A549 (cell line): Measurements from ENCODE around the gene PDCD4. TPM values are rescaled to one million over a fixed set of nuclear protein-coding genes. Genes with fewer than 3 reads are reported as not detected.

Experiments used
- ATAC-seq, 2 experiments: fragments of 200-7000 bp in 1 of 2; fragments of >200 bp in 1 of 2; cut with Nextera tagmentation in 1 of 2; cut with Tn5 transposase in 1 of 2; 3 replicates each; pipeline versions ENCODE4 v1.8.0 to v1.9.1; 2018 to 2020; ENCODE audit warnings: mild to moderate bottlenecking in 1 of 2, moderate library complexity in 1 of 2
- CTCF ChIA-PET: fragments of 300-600 bp; sonication (Branson Sonifier 250); formaldehyde crosslinking; extraction: SDS; loops from one replicate; lab custom pipeline; 2021; ENCODE audit warnings: antibody characterized with exemption, inconsistent platforms; lab: Yijun Ruan, JAX
- POLR2A ChIA-PET: fragments of 350-600 bp; formaldehyde crosslinking; extraction: SDS; loops from one replicate; lab custom pipeline; 2021; ENCODE audit warnings: antibody characterized with exemption, inconsistent platforms; lab: Yijun Ruan, JAX
- DNase-seq, 2 experiments: peaks; one replicate each; pipeline versions ENCODE4 v3.0.0 to v3.0.0-alpha.2; 2011 to 2016; ENCODE audit warnings: low read depth in 1 of 2, low spot score in 1 of 2
- FAIRE-seq: peaks from 2 replicates; lab custom pipeline; 2011; peaks lifted over from hg19 to GRCh38; lab: Jason Lieb, UNC
- H3K27ac ChIP-seq, 2 experiments: fragments of >200 bp; sonication (Bioruptor Twin); formaldehyde crosslinking; 3 replicates each; pipeline ENCODE4 v1.5.1; 2016 to 2017
- H3K4me1 ChIP-seq: fragments of >200 bp; sonication (Bioruptor Twin); formaldehyde crosslinking; 3 replicates; pipeline ENCODE4 v1.6.1; 2016
- H3K4me2 ChIP-seq: fragments of >200 bp; sonication (Bioruptor Twin); formaldehyde crosslinking; 3 replicates; pipeline ENCODE4 v1.6.1; 2016
- H3K4me3 ChIP-seq: fragments of >200 bp; sonication (Bioruptor Twin); formaldehyde crosslinking; 3 replicates; pipeline ENCODE4 v1.5.1; 2016
- H3K9me3 ChIP-seq: fragments of >200 bp; sonication (Bioruptor Twin); formaldehyde crosslinking; 3 replicates; pipeline ENCODE4 v1.6.1; 2016
- CBX8 ChIP-seq: fragments of 200-600 bp; sonication (generic); IDR thresholded peaks from 2 replicates; pipeline ENCODE4 v1.6.1; 2016
- CHD2 ChIP-seq: fragments of 150-350 bp; IDR thresholded peaks from 2 replicates; pipeline ENCODE4 v1.6.1; 2014; ENCODE audit warnings: low read length; ENCODE audit not compliant: partially characterized antibody
- EHF ChIP-seq: fragments of 250-450 bp; sonication (Bioruptor Pico); IDR thresholded peaks from 2 replicates; pipeline ENCODE4 v1.5.0; 2020; ENCODE audit warnings: mild to moderate bottlenecking
- FOSB ChIP-seq: fragments of 250-450 bp; sonication (Bioruptor Pico); IDR thresholded peaks from 2 replicates; pipeline ENCODE4 v1.5.0; 2020; ENCODE audit warnings: mild to moderate bottlenecking, moderate library complexity
- FOSL2 ChIP-seq, 2 experiments: fragments of 450-650 bp in 1 of 2; fragments of >200 bp in 1 of 2; sonication (Bioruptor Twin) in 1 of 2; formaldehyde crosslinking; IDR thresholded peaks; 2 replicates each; pipeline versions ENCODE4 v1.5.0 to v1.6.1; 2016 to 2020; ENCODE audit warnings: mild to moderate bottlenecking in 1 of 2, moderate library complexity in 1 of 2
- FOXS1 ChIP-seq: fragments of 250-450 bp; sonication (Bioruptor Pico); IDR thresholded peaks from 2 replicates; pipeline ENCODE4 v1.5.0; 2020; ENCODE audit warnings: mild to moderate bottlenecking, moderate library complexity
- GATA3 ChIP-seq: IDR thresholded peaks from 2 replicates; pipeline ENCODE4 v1.6.1; 2012; ENCODE audit warnings: borderline replicate concordance
- HDAC2 ChIP-seq: fragments of 200-600 bp; sonication (generic); IDR thresholded peaks from 2 replicates; pipeline ENCODE4 v1.6.1; 2016
- HEYL ChIP-seq: fragments of 250-450 bp; sonication (Bioruptor Pico); IDR thresholded peaks from 2 replicates; pipeline ENCODE4 v1.8.0; 2021; ENCODE audit warnings: mild to moderate bottlenecking, moderate library complexity
- HOXB5 ChIP-seq: fragments of 250-450 bp; sonication (Bioruptor Pico); IDR thresholded peaks from 2 replicates; pipeline ENCODE4 v1.5.0; 2020; ENCODE audit warnings: mild to moderate bottlenecking, moderate library complexity
- KDM5A ChIP-seq: fragments of 200-600 bp; sonication (generic); IDR thresholded peaks from 2 replicates; pipeline ENCODE4 v1.6.1; 2016; ENCODE audit warnings: antibody characterized with exemption, mild to moderate bottlenecking
- MAZ ChIP-seq: fragments of 150-350 bp; IDR thresholded peaks from 2 replicates; pipeline ENCODE4 v1.6.1; 2014; ENCODE audit warnings: antibody characterized with exemption, low read depth, low read length, borderline replicate concordance
- MYC ChIP-seq: IDR thresholded peaks from 2 replicates; pipeline ENCODE4 v1.6.1; 2012; ENCODE audit warnings: mild to moderate bottlenecking, inconsistent platforms, low read length, improper control_type of control experiment, borderline replicate concordance
- POLR2A ChIP-seq: IDR thresholded peaks from 2 replicates; pipeline ENCODE4 v1.6.1; 2012; ENCODE audit warnings: mild to moderate bottlenecking, low read length
- RARB ChIP-seq: fragments of 250-450 bp; sonication (Bioruptor Pico); IDR thresholded peaks from 2 replicates; pipeline ENCODE4 v1.8.0; 2021; ENCODE audit warnings: mild to moderate bottlenecking, moderate library complexity
- SMC3 ChIP-seq: fragments of >200 bp; sonication (Bioruptor Twin); formaldehyde crosslinking; IDR thresholded peaks from 3 replicates; pipeline ENCODE4 v1.6.1; 2018; ENCODE audit warnings: inconsistent platforms
- TP53 ChIP-seq: fragments of 250-450 bp; sonication (Bioruptor Pico); IDR thresholded peaks from 2 replicates; pipeline ENCODE4 v1.5.0; 2021; ENCODE audit warnings: mild to moderate bottlenecking, moderate library complexity
- ZSCAN20 ChIP-seq: fragments of 250-450 bp; sonication (Bioruptor Pico); IDR thresholded peaks from 2 replicates; pipeline ENCODE4 v1.8.0; 2022; ENCODE audit warnings: mild to moderate bottlenecking, moderate library complexity
- WGBS: methylation state at CpG from one replicate; pipeline ENCODE4 v1.1.6; 2017; ENCODE audit errors: missing lambda C conversion rate; 5-methylcytosine and 5-hydroxymethylcytosine counted together
- polyA plus RNA-seq, 4 experiments: library from polyadenylated mRNA; depleted of rRNA in 3 of 4; stranded (reverse); fragments of >200 nt; fragmentation: RNase III in 1 of 4; extraction: RNeasy Plus Mini Kit Qiagen cat#74134 plus additional on column Dnase treatment in 1 of 4; gene quantifications; 2 replicates in 3 of 4; 3 replicates in 1 of 4; pipeline ENCODE4 v1.2.3, GENCODE V29; 2011 to 2017
- TF ChIP-seq, protein P1 (sequence below): fragments of 250-450 bp; sonication (Bioruptor Pico); IDR thresholded peaks from 2 replicates; pipeline ENCODE4 v1.5.0; 2021; ENCODE audit warnings: mild to moderate bottlenecking, moderate library complexity, borderline replicate concordance
- TF ChIP-seq, protein P2 (sequence below): IDR thresholded peaks from 2 replicates; pipeline ENCODE4 v1.6.1; 2012
- TF ChIP-seq, protein P3 (sequence below): fragments of 200-600 bp; sonication (generic); IDR thresholded peaks from 2 replicates; pipeline ENCODE4 v1.6.1; 2016; ENCODE audit warnings: antibody characterized with exemption, mild to moderate bottlenecking, moderate library complexity

Gene PDCD4
- polyA plus RNA-seq, 2 of the 4 experiments (the other 2 are of a cell fraction): 42.7 to 71.4 TPM

DNA sequence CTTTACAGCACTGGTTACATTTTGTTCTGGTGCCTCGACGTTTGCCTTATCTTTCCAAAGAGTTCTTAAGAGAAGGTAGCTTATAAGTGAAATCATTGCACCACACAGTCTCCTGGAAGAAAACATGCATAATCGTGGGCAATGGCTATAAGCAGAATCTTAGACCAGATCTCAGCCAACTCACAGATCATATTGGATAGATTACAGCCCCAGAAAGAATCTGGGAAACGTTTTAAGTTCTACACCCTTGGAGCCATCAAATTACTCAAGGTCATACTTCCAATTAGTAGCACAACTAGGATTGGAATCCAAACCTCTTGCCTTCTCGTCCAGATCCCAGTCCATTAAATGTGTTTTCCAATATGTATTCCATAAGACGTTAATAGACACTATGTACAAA, 8.8 kb upstream of the PDCD4 start:
- H3K27ac ChIP-seq: no peak overlapping the region
- no peak for FAIRE-seq
- no peak for ATAC-seq
- WGBS: 60% methylated on average over 6 of the region's 6 CpGs
- ChIA-PET POLR2A (interaction anchor here (1.0 kb wide), 1 partner anchor 8 kb away, joined by 3 read pairs; the partner anchor contains the start of gene PDCD4), CTCF (interaction anchor here (0.6 to 1.4 kb wide), 2 partner anchors 8 to 40 kb away, joined by 3 read pairs; partner anchors contain the start of gene PDCD4)
- no peak overlapping the region for H3K4me3 ChIP-seq
- no peak overlapping the region for H3K4me2 ChIP-seq
- H3K4me1 ChIP-seq: peaks cover 37% of the 10 kb centered on the region
- DNase-seq: no peak
- TF ChIP-seq GATA3: no peak
- TF ChIP-seq CBX8: no peak
- no peak for TF ChIP-seq MAZ
- no peak for TF ChIP-seq FOXS1 (CRISPR knock-in tag)
- no peak for TF ChIP-seq HDAC2
- no peak for TF ChIP-seq SMC3
- TF ChIP-seq, protein P1, sequence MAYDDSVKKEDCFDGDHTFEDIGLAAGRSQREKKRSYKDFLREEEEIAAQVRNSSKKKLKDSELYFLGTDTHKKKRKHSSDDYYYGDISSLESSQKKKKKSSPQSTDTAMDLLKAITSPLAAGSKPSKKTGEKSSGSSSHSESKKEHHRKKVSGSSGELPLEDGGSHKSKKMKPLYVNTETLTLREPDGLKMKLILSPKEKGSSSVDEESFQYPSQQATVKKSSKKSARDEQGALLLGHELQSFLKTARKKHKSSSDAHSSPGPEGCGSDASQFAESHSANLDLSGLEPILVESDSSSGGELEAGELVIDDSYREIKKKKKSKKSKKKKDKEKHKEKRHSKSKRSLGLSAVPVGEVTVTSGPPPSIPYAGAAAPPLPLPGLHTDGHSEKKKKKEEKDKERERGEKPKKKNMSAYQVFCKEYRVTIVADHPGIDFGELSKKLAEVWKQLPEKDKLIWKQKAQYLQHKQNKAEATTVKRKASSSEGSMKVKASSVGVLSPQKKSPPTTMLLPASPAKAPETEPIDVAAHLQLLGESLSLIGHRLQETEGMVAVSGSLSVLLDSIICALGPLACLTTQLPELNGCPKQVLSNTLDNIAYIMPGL: no peak
- no peak for TF ChIP-seq EHF
- TF ChIP-seq MYC: no peak
- TF ChIP-seq HOXB5: no peak
- no peak for TF ChIP-seq ZSCAN20
- TF ChIP-seq FOSL2 (IDR thresholded peaks at IDR 0.05): no peak
- no peak for TF ChIP-seq FOSL2 (CRISPR knock-in tag; IDR thresholded peaks at IDR 0.05)
- TF ChIP-seq, protein P2, sequence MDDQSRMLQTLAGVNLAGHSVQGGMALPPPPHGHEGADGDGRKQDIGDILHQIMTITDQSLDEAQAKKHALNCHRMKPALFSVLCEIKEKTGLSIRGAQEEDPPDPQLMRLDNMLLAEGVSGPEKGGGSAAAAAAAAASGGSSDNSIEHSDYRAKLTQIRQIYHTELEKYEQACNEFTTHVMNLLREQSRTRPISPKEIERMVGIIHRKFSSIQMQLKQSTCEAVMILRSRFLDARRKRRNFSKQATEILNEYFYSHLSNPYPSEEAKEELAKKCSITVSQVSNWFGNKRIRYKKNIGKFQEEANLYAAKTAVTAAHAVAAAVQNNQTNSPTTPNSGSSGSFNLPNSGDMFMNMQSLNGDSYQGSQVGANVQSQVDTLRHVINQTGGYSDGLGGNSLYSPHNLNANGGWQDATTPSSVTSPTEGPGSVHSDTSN: no peak
- TF ChIP-seq POLR2A: no peak
- TF ChIP-seq FOSB: no peak
- TF ChIP-seq RARB (CRISPR knock-in tag): no peak
- no peak for TF ChIP-seq TP53 (CRISPR knock-in tag)
- H3K9me3 ChIP-seq: no peaks in the 10 kb centered on the region

DNA sequence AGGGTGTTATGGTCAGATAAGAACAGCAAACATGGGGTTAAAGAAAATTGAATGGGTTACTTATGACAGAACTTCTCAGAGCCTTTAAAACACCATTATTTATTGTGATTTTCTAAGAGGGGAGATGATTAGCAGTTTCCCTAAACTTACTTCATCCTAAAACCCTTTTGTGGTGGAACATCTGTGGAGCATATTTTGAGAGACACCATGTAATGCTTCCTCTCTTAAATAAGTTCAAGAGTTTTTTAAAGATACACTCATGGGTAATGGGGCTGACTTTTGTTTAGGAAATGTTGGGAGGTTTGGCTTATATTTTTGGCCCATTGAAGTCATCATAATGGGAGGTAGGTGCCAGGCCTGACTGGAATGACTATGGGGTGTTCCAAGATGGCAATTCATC, 8.4 kb upstream of the PDCD4 start:
- DNase-seq (no peak), FAIRE-seq (no peak), ATAC-seq (no peak)
- Histone ChIP-seq H3K27ac (no peak overlapping the region), H3K4me3 (no peak overlapping the region), H3K9me3 (no peaks in the 10 kb centered on the region), H3K4me1 (peaks cover 37% of the 10 kb centered on the region), H3K4me2 (no peak overlapping the region)
- ChIA-PET POLR2A (no interaction called here), CTCF (interaction anchor here (1.4 kb wide), 1 partner anchor 8 kb away, joined by 3 read pairs; the partner anchor contains the start of gene PDCD4)
- no peak for TF ChIP-seq HDAC2
- TF ChIP-seq, protein P3, sequence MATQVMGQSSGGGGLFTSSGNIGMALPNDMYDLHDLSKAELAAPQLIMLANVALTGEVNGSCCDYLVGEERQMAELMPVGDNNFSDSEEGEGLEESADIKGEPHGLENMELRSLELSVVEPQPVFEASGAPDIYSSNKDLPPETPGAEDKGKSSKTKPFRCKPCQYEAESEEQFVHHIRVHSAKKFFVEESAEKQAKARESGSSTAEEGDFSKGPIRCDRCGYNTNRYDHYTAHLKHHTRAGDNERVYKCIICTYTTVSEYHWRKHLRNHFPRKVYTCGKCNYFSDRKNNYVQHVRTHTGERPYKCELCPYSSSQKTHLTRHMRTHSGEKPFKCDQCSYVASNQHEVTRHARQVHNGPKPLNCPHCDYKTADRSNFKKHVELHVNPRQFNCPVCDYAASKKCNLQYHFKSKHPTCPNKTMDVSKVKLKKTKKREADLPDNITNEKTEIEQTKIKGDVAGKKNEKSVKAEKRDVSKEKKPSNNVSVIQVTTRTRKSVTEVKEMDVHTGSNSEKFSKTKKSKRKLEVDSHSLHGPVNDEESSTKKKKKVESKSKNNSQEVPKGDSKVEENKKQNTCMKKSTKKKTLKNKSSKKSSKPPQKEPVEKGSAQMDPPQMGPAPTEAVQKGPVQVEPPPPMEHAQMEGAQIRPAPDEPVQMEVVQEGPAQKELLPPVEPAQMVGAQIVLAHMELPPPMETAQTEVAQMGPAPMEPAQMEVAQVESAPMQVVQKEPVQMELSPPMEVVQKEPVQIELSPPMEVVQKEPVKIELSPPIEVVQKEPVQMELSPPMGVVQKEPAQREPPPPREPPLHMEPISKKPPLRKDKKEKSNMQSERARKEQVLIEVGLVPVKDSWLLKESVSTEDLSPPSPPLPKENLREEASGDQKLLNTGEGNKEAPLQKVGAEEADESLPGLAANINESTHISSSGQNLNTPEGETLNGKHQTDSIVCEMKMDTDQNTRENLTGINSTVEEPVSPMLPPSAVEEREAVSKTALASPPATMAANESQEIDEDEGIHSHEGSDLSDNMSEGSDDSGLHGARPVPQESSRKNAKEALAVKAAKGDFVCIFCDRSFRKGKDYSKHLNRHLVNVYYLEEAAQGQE: no peak
- TF ChIP-seq KDM5A: no peak
- no peak for TF ChIP-seq CHD2
- TF ChIP-seq HEYL: no peak
- TF ChIP-seq, all 56 proteins: peak for 0
